ENCODE measurements around the gene RPS19BP1. TPM values are rescaled to one million over a fixed set of nuclear protein-coding genes. Genes with fewer than 3 reads are reported as not detected.

Gene RPS19BP1
- polyA plus RNA-seq, 6 donors from 2014 or later = 73.8 to 114 (median 93.2) TPM

DNA sequence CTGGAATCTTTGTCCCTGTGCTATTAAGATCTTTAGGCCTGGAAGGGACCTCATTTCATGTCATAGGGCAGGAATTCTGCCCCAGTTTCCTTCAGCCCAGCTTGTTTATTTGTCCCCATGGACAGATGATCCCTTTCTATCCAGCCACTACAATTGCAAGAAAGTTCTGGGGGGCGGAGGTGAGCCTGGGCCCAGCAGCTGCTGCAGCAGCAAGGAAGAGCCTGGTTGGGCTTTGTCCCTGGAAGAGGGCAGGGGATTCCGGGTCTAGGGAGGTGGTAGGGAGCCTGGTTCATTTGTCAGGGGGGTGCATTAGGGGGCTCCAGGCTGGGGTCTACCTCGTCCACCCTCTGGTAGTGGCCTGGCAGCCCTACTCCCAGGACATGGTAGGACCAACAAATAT, 21.6 kb upstream of the RPS19BP1 start:
- H3K36me3 Mint-ChIP-seq = no peaks in the 10 kb centered on the region
- H3K4me3 Mint-ChIP-seq = peak overlapping the region in 1 of 8 donors; percentile 64
- peaks cover 60 to 77% (median 63%) of the 10 kb centered on the region in 3 donors for H3K27me3 Mint-ChIP-seq
- ATAC-seq (ENCODE audit: low read depth in 2 of 2) (no peak), DNase-seq (no peak)
- H3K4me1 Mint-ChIP-seq = peaks cover 0 to 11% (median 9%) of the 10 kb centered on the region in 3 donors
- peaks cover 0 to 3% (median 0%) of the 10 kb centered on the region in 7 donors for H3K9me3 Mint-ChIP-seq
- peak overlapping the region in 2 of 6 donors; percentile 19 to 54 for H3K27ac Mint-ChIP-seq

DNA sequence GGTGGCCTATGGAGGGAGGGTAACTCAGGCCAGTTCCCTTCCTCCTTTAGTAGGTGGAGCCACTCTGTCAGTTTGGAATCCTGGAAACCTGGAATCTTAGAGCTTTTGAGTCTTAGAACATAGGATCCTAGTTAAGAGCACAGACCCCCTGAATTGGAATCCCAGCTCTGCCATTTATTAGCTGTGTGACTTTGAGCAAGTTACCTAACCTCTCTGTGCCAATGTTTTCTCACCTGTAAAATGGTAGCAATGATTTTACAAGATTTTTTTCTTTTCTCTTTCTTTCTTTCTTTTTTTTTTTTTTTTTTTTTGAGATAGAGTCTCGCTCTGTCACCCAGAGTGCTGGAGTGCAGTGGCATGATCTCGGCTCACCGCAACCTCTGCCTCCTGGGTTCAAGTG, 20.9 kb upstream of the RPS19BP1 start:
- Mint-ChIP-seq H3K27me3 (peaks cover 56 to 71% (median 56%) of the 10 kb centered on the region in 3 donors), H3K36me3 (no peaks in the 10 kb centered on the region), H3K4me3 (peak overlapping the region in 1 of 8 donors; percentile 21), H3K4me1 (peaks cover 0 to 9% (median 7%) of the 10 kb centered on the region in 3 donors), H3K9me3 (peaks cover 0 to 3% (median 0%) of the 10 kb centered on the region in 7 donors), H3K27ac (no peak overlapping the region)
- DNase-seq (no peak), ATAC-seq (ENCODE audit: low read depth in 2 of 2) (no peak)

DNA sequence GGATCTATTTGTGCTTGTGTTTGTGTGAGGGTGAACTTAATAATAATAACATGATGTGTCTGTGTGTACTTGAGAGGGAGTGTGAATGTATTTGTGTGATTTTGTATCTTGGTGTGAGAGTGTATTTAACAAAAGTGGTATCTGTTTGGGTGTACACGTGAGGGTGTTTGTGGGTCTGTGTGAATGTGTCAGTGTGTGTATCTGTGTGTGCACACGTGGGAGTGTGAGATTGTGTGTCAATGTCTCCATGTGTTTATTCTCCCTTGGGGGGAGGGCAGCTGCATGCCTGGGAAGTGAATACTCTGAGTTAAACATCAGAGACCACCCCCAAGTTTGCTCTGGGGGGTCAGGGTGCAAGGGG, 15.0 kb upstream of the RPS19BP1 start:
- Mint-ChIP-seq H3K4me3 (no peak overlapping the region), H3K27me3 (peaks cover 57 to 75% (median 69%) of the 10 kb centered on the region in 3 donors), H3K9me3 (peaks cover 0 to 4% (median 0%) of the 10 kb centered on the region in 7 donors), H3K27ac (peak overlapping the region in 1 of 6 donors; percentile 3), H3K36me3 (peaks cover 0 to 8% of the 10 kb centered on the region in 2 donors), H3K4me1 (peaks cover 13 to 20% (median 18%) of the 10 kb centered on the region in 3 donors)
- no peak for DNase-seq
- ATAC-seq (ENCODE audit: low read depth in 2 of 2) = no peak

DNA sequence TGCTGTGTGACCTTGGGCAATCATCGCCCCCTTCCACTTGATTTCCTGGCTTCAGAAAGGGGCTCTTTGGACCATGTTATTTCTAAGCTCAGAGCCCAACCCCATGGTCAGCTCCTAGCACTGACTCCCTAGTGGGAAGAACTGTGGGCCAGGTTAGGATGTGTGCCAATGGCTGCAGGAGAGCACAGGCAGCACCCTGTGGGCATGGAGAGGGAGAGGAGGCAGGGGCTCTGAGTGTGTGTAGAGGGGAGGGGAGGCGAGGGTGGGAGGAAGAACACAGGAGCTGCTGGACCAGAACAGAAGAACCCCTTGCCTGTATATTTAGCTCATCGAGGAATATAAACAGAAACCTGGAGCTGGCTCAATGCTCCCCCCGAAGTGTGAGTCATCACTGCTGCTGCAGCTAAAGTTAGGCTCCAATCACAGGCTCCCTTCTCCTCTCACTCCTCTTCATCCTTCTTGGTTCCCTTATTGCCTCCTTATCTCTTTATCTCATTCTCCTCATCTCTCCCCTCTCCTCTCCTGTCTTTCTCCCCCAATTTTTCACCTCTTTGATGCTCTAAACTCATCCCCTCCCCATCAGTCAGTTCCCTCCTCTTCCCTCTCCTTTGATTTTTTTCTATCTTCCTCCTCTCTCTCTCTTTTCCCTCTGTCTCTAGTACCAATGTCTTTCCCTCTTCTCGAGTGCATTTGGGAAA, 14.5 kb upstream of the RPS19BP1 start:
- ATAC-seq (ENCODE audit: low read depth in 2 of 2) = no peak
- H3K36me3 Mint-ChIP-seq = peaks cover 0 to 8% of the 10 kb centered on the region in 2 donors
- peak overlapping the region in 1 of 6 donors; percentile 3 for H3K27ac Mint-ChIP-seq
- no peak overlapping the region for H3K4me3 Mint-ChIP-seq
- no peak for DNase-seq
- H3K4me1 Mint-ChIP-seq = peaks cover 13 to 20% (median 18%) of the 10 kb centered on the region in 3 donors
- peaks cover 54 to 70% (median 70%) of the 10 kb centered on the region in 3 donors for H3K27me3 Mint-ChIP-seq
- peaks cover 0 to 4% (median 0%) of the 10 kb centered on the region in 7 donors for H3K9me3 Mint-ChIP-seq

DNA sequence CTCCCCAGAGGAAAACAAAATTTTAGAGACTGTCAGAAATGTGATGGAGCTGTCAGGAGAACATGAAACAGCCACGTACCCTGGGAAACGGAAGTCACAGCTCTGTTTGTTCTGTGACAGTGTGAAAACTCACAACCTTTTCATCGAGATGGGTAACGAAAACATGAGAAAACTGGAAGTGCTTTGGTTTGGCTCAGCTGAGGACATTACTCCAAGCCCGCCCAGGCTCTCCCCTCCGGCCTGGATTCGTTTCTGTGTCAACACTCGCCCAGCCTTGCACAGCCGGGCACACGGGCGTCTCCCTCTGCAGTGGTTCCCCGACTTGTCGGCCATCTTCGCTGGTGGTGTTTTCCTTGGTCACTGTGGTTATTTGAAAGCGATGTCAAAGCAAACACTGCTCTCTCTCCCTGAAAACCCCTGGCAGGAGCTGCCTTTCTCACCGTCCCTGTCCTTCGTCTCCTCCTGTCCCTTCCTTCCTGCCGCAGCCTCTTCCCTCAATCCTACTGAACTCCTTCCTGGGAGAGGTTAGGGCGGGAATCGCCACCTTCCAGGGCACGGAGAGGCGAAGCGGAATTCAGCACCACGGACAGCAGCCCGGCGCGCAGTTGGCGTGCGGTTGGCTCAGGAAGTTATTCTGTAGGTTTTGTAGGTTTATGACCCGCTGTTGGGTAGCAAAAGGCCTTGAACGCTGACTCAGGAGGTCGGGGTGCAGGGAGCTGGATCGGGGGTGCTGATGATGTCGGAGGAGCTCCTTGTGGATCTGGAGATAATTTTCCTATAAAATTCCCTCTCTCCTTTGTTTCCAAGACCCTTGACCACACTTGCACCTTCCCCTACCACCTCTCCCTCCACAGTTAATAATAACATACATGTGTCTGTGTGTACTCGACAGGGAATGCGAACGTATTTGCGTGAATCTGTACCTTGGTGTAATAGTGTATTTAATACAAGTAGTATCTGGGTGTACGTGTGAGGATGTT, 13.1 kb upstream of the RPS19BP1 start:
- Mint-ChIP-seq H3K27me3 (peaks cover 44 to 60% (median 57%) of the 10 kb centered on the region in 3 donors), H3K9me3 (peaks cover 0 to 4% (median 0%) of the 10 kb centered on the region in 7 donors), H3K36me3 (peaks cover 0 to 8% of the 10 kb centered on the region in 2 donors), H3K4me3 (no peak overlapping the region), H3K27ac (peak overlapping the region in 2 of 6 donors; percentile 13 to 85), H3K4me1 (peaks cover 13 to 20% (median 18%) of the 10 kb centered on the region in 3 donors)
- DNase-seq (no peak), ATAC-seq (ENCODE audit: low read depth in 2 of 2) (peak in 1 of 2 donors; percentile 55)

DNA sequence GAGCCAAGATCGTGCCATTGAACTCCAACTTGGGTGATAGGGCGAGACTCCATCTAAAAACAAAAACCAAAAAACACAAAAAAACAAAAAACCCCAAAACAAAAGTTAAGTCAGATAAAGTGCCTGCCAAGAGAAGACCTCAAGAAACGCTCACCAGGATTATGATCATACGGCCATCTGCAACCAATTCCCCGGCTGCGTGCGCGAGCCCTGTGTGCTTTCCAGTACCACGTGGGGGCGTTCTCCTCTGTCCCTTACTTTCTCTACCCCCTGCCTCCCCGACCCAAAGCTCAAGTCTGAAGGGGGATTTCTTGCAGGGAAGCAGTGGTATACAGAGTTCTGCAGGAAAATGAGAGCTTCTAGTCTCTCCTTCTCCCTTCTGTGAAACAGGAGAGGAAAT, 10.5 kb upstream of the RPS19BP1 start:
- Mint-ChIP-seq H3K27ac (peak overlapping the region in 1 of 6 donors; percentile 60), H3K27me3 (peaks cover 34 to 58% (median 52%) of the 10 kb centered on the region in 3 donors), H3K9me3 (peaks cover 0 to 4% (median 0%) of the 10 kb centered on the region in 7 donors), H3K4me3 (no peak overlapping the region), H3K36me3 (peaks cover 0 to 8% of the 10 kb centered on the region in 2 donors), H3K4me1 (peaks cover 13 to 20% (median 18%) of the 10 kb centered on the region in 3 donors)
- no peak for DNase-seq
- ATAC-seq (ENCODE audit: low read depth in 2 of 2) = peak; percentile 60 to 76

DNA sequence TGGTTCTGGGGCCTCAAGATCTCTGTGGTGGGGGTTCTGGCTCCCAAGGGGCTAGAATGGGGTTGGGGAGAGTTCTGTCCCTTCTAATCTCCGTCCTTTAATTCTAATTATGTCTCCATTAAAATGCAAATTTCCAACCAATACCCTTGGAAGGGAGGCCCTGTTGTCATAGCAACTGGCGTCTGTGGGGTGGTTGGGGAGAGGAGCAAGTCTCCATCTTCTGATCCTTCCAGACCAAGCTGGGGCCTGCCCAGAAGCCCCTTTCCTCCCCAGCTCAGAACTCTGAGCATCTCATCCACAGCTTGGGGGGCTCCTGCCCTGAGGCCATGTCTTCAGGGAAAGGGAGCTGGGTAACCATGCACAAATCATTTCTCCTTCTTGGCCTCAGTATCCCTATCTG, 5.4 kb upstream of the RPS19BP1 start:
- ATAC-seq (ENCODE audit: low read depth in 2 of 2) (no peak), DNase-seq (no peak)
- H3K27me3 Mint-ChIP-seq = peaks cover 0 to 16% (median 9%) of the 10 kb centered on the region in 3 donors
- no peak overlapping the region for H3K27ac Mint-ChIP-seq
- no peaks in the 10 kb centered on the region for H3K9me3 Mint-ChIP-seq
- no peak overlapping the region for H3K4me3 Mint-ChIP-seq
- H3K36me3 Mint-ChIP-seq = no peaks in the 10 kb centered on the region
- H3K4me1 Mint-ChIP-seq = peaks cover 2 to 8% (median 4%) of the 10 kb centered on the region in 3 donors

DNA sequence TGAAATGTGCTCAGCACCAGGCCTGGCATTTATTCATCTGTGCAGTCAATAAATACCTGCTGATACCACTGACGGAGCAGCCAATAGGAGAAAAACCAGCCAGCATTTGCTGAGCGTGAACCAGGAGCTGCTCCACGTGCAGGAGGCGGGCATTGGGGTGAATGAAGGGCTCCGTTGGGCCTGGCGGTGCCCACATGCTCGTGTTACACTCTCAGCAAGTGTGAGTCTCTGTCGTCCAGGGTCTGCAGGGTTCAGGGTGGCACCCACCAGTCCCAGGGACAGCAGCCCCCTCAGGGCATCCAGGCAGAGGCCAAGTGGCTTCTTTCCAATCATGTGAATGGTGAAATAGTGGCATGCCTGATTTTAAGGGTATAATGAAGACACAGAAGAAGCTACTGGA, 4.2 kb upstream of the RPS19BP1 start:
- Mint-ChIP-seq H3K4me1 (peaks cover 8 to 19% (median 9%) of the 10 kb centered on the region in 3 donors), H3K36me3 (no peaks in the 10 kb centered on the region), H3K27ac (no peak overlapping the region), H3K9me3 (no peaks in the 10 kb centered on the region), H3K4me3 (no peak overlapping the region), H3K27me3 (peaks cover 0 to 6% (median 6%) of the 10 kb centered on the region in 3 donors)
- ATAC-seq (ENCODE audit: low read depth in 2 of 2) (no peak), DNase-seq (no peak)

DNA sequence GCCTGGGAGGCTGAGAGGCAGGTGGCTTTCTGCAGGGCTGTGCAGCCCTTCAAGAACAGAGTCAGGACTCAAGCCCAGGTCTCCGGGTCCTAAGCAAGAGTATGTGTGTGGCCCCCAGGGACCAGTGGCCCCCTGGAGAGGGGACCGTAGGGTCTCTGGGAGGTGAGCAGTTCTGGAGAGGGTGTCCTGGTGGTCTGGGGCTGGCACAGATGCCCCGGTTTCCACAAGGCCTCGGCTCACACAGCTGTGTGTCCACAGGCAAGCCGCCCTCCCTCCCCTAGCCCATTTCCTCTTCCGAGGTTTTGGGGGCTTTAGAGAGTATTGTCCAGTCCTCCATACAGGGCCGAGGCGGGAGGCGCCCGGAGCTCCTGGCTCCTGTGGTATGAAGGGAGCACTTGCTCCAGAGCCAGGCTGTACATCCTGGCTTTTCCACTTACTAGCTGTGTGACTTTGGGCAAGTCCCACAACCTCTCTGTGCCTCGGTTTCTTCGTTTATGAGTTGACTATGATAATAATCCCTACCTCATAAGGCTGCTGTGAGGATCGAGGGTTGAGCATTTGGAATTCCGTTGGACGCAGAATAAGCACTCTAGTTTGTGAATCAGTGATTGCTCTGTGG, 3.4 kb upstream of the RPS19BP1 start:
- ATAC-seq (ENCODE audit: low read depth in 2 of 2) (no peak), DNase-seq (no peak)
- Mint-ChIP-seq H3K27ac (no peak overlapping the region), H3K27me3 (peaks cover 0 to 6% (median 6%) of the 10 kb centered on the region in 3 donors), H3K36me3 (no peaks in the 10 kb centered on the region), H3K9me3 (no peaks in the 10 kb centered on the region), H3K4me1 (peaks cover 15 to 27% (median 17%) of the 10 kb centered on the region in 3 donors), H3K4me3 (no peak overlapping the region)

DNA sequence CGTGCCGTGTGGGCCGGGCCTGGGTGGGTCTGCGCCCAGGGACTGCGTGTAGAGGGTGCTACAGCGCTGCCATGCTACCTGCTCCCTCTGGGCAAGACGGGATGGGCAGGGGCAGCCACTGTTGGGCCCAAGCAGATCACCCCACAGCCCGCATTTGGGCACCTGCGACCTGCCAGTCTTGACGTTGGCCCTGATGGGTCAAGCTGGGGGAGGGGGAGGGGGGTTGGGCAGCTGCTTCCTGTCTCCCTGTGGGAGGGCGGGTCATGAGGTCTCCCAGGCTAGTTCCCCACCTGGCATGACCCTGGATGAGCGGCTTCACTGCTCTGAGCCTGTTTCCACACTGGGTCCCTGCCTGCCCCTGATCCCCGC, 2.8 kb upstream of the RPS19BP1 start:
- no peak overlapping the region for H3K4me3 Mint-ChIP-seq

DNA sequence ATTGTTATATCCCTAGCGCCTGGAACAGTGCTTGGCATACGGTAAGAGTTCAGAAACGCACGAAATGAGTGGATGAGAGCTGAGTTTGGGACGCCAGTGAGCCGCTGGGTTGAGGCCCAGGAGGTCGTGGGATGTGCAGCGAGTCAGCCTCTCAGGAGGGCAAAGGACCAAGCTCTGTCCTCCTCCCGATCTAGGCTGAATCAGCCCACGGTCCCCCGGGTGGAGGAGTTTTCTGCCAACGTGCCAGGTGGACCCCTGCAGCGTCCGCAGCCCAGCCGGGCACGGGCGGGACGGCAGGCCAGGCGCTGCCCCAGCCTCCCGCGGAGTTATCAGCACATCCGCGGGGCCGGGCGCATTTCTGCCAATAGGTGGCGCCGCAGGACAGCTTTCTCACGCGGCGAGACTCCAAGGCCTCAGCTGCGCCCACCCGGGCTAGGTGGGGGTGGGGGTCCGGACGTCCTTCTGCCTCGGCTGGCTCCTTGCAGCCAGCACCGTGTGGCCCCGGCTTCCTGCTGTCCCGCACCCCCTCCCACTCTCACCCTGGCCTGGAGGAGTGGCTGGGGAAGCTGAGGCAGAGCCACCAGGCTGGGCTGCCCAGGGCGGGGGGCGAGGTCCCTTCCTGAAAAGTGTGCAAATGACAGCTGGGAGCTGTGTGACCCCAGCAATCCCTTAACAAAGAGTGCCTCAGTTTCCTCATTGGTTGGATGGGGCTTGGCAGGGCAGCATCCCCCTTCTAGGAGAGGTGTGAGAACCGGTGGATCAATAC, 2.2 kb upstream of the RPS19BP1 start:
- H3K27me3 Mint-ChIP-seq = no peaks in the 10 kb centered on the region
- no peaks in the 10 kb centered on the region for H3K9me3 Mint-ChIP-seq
- peaks cover 24 to 38% (median 29%) of the 10 kb centered on the region in 3 donors for H3K4me1 Mint-ChIP-seq
- H3K27ac Mint-ChIP-seq = peak overlapping the region in 1 of 6 donors; percentile 53
- H3K4me3 Mint-ChIP-seq = peak overlapping the region in 1 of 8 donors; percentile 16
- peak; percentile 15 to 20 for ATAC-seq (ENCODE audit: low read depth in 2 of 2)
- peak; percentile 74 for DNase-seq
- no peaks in the 10 kb centered on the region for H3K36me3 Mint-ChIP-seq

More for the DNA sequence above, 2.8 kb upstream of the RPS19BP1 start:
- Mint-ChIP-seq H3K9me3 (no peaks in the 10 kb centered on the region), H3K36me3 (no peaks in the 10 kb centered on the region), H3K4me1 (peaks cover 19 to 33% (median 23%) of the 10 kb centered on the region in 3 donors), H3K27ac (peak overlapping the region in 1 of 6 donors; percentile 33), H3K27me3 (peaks cover 0 to 3% (median 3%) of the 10 kb centered on the region in 3 donors)
- DNase-seq = no peak
- no peak for ATAC-seq (ENCODE audit: low read depth in 2 of 2)

DNA sequence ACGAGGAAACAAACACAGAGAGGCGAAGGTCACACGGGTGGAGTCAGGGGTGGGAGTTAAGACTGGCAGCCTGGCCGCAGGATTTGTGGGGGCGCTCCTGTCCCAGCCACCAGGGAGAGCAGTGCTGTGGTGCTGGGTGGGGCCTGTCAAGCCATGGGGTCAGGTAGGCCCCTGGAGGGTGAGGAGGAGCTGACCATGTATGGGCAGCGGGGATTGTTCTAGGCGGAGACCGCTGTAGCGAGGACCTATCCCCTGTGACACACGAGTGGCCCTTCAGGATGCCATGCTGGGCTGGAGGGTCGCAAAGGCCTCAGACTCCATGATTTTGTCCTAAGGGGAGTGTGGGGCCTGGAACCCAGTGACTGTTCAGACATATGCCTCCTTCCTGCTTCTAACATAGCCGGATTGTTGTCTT, 1.6 kb upstream of the RPS19BP1 start:
- ATAC-seq (ENCODE audit: low read depth in 2 of 2) = no peak
- no peaks in the 10 kb centered on the region for H3K36me3 Mint-ChIP-seq
- H3K4me1 Mint-ChIP-seq = peaks cover 27 to 45% (median 35%) of the 10 kb centered on the region in 3 donors
- H3K27me3 Mint-ChIP-seq = no peaks in the 10 kb centered on the region
- H3K4me3 Mint-ChIP-seq = peak overlapping the region in 1 of 8 donors; percentile 16
- H3K27ac Mint-ChIP-seq = peak overlapping the region in 2 of 6 donors; percentile 53 to 56
- DNase-seq = no peak
- no peaks in the 10 kb centered on the region for H3K9me3 Mint-ChIP-seq

All from naive B cell (primary cell).